Adrenal gland (tissue), 5 donors: ENCODE data around the gene HECTD2.

Experiments
- POLR2A ChIP-seq, 2 donors: fragments of 450-650 bp; IDR thresholded peaks; one replicate each; pipeline ENCODE4 v1.6.1; 2017; ENCODE audit warnings: antibody characterized with exemption in 2 of 2, mild to moderate bottlenecking in 2 of 2, moderate library complexity in 1 of 2
- TF ChIP-seq, protein P1 (sequence below), 6 experiments: fragments of 450-650 bp in 4 of 6; fragments of 200-600 bp in 2 of 6; sonication (generic) in 1 of 6; IDR thresholded peaks; 1 replicate in 5 of 6; 2 replicates in 1 of 6; pipeline versions ENCODE4 v1.5.1 to v1.8.0; 2016 to 2021; ENCODE audit warnings: antibody characterized with exemption in 6 of 6, mild to moderate bottlenecking in 2 of 6, moderate library complexity in 1 of 6
- donor health status: DM: no; HTN: no; CAD: no.

DNA sequence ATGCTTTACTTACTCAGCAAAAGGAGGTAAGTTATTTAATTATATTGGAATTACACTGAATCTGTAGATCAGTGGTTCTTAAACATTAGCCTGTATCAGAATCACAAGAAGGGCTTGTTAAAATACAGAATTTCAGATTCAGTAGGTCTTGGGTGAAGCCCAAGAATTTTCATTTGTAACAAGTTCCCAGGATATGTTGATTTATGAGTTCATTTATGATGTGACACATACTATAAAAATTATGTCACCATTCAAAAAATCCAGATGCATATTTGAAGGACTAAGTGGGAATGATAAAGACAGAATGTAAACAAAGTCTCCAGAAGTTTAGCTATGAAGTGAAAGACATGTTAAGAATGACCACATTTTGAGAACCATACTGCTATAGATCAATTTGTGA lies 52.3 kb downstream of the HECTD2 start:
- no peak for TF ChIP-seq POLR2A (IDR thresholded peaks at IDR 0.05)
- TF ChIP-seq, protein P1, sequence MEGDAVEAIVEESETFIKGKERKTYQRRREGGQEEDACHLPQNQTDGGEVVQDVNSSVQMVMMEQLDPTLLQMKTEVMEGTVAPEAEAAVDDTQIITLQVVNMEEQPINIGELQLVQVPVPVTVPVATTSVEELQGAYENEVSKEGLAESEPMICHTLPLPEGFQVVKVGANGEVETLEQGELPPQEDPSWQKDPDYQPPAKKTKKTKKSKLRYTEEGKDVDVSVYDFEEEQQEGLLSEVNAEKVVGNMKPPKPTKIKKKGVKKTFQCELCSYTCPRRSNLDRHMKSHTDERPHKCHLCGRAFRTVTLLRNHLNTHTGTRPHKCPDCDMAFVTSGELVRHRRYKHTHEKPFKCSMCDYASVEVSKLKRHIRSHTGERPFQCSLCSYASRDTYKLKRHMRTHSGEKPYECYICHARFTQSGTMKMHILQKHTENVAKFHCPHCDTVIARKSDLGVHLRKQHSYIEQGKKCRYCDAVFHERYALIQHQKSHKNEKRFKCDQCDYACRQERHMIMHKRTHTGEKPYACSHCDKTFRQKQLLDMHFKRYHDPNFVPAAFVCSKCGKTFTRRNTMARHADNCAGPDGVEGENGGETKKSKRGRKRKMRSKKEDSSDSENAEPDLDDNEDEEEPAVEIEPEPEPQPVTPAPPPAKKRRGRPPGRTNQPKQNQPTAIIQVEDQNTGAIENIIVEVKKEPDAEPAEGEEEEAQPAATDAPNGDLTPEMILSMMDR (IDR thresholded peaks at IDR 0.05), result no peak
